Measurements from ENCODE around the gene ZNF850. TPM values are rescaled to one million over a fixed set of nuclear protein-coding genes. Genes with fewer than 3 reads are reported as not detected.

Gene ZNF850
- total and polyA plus RNA-seq, 9 of the 15 experiments (the other 6 are each of a cell fraction or from before 2014, with no cell fraction given): 1.2 to 13.0 (median 5.9) TPM

- TF ChIP-seq ID3 (CRISPR knock-in tag; IDR thresholded peaks at IDR 0.05) (no peak), ID3 (tag; IDR thresholded peaks at IDR 0.05) (no peak), ZNF3 (CRISPR knock-in tag; IDR thresholded peaks at IDR 0.05) (no peak), YY1 (IDR thresholded peaks at IDR 0.05; ENCODE audit: borderline replicate concordance in 1 of 3, control insufficient read depth in 1 of 3, extremely low read depth in 1 of 3, insufficient read depth in 3 of 3, insufficient read length in 1 of 3, insufficient replicate concordance in 2 of 3, low read depth in 1 of 3, low read length in 2 of 3) (peak in 1 of 3 experiments; percentile 19), PBX2 (CRISPR knock-in tag; IDR thresholded peaks at IDR 0.05; ENCODE audit: low read depth) (no peak), PBX2 (tag; conservative IDR thresholded peaks at IDR 0.05; ENCODE audit: low read depth) (no peak), ZBTB8A (IDR thresholded peaks at IDR 0.05; ENCODE audit: partially characterized antibody) (no peak), SP1 (CRISPR knock-in tag; IDR thresholded peaks at IDR 0.05) (no peak), ZNF408 (CRISPR knock-in tag; IDR thresholded peaks at IDR 0.05; ENCODE audit: low read depth) (no peak), ZBTB49 (CRISPR knock-in tag; IDR thresholded peaks at IDR 0.05; ENCODE audit: borderline replicate concordance) (no peak), RREB1 (CRISPR knock-in tag; IDR thresholded peaks at IDR 0.05) (no peak), ETV6 (IDR thresholded peaks at IDR 0.05; ENCODE audit: borderline replicate concordance in 1 of 2, low read depth in 2 of 2, low read length in 1 of 2) (no peak), ETV6 (CRISPR knock-in tag; IDR thresholded peaks at IDR 0.05; ENCODE audit: borderline replicate concordance) (no peak), CHD2 (IDR thresholded peaks at IDR 0.05; ENCODE audit: low read depth, low read length) (no peak)
Measured at GRCh38 chr19:36771261-36772231, 1.1 kb downstream of the ZNF850 start (continued).

All from K562 (cell line).